ENCODE measurements around the gene REM1. TPM values are rescaled to one million over a fixed set of nuclear protein-coding genes. Genes with fewer than 3 reads are reported as not detected.
A peak's percentile ranks its signal among the peaks of the same experiment; 100 is the strongest.
"Not testable (repeated sequence)": the region's sequence is repeated elsewhere in the genome, so short reads cannot be mapped to it uniquely, and the experiment has no call there.

REM1 gene, protein sequence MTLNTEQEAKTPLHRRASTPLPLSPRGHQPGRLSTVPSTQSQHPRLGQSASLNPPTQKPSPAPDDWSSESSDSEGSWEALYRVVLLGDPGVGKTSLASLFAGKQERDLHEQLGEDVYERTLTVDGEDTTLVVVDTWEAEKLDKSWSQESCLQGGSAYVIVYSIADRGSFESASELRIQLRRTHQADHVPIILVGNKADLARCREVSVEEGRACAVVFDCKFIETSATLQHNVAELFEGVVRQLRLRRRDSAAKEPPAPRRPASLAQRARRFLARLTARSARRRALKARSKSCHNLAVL
- total RNA-seq = 1 to 10 TPM; 1.1 to 6.5 (median 2.4) TPM
- polyA plus RNA-seq = 1 to 10 TPM; 2.9 to 5.3 TPM
- long read RNA-seq, donor 1, transcript REM1-201 (5 exons, 1,665 nt) = major isoform, 8 of 13 reads
- long read RNA-seq, donor 1, partial matches to known transcripts = 1 of 13 reads
- long read RNA-seq, donor 1, other reads (novel, unspliced or antisense) = 4 of 13 reads
- long read RNA-seq, donor 2 = 0 reads
- long read RNA-seq, donor 3, partial matches to known transcripts = 2 of 5 reads
- long read RNA-seq, donor 3, other reads (novel, unspliced or antisense) = 1 of 5 reads

DNA sequence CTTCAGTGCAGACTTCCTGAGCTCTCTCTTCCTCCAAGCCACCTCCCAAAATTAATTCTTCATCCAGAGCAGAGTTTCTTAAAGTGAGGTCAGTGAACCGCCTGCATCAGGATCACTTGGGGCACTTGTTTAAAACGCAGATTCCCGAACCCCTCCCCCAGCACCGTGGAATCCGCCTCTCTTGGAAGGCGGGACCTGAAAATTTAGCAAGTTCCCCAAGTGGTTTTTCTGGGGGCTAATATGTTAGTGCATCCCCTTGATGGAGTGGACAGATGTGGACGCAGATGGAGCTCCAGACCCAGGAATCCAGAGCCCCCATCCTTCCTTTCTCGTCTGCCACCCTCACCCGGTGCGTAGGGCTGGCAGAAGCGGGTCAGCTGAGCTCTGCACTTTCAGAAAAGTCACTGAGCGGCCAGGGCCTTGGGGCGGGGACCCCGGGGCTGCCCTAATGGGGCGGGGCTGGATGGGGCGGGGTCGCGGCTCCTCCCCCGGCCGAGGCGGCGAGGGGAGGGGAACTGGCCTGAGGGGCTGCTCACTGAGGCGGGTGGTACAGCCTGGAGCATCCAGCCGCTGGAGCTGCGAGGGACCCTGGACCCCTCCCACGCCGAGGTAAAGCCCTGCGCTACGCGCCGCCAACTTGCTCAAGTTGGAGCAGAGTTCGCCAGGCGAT is at the start of gene REM1, which contains the start of gene DEFB124:
REM1 (plus strand) TSS at position 531 of the 670 bp plus-strand sequence. CDS start 1,158 bp downstream, outside the sequence.
DEFB124 (minus strand) TSS at position 370 of the 670 bp plus-strand sequence. CDS start 2,114 bp downstream, outside the sequence.
- peak in 3 of 5 donors; percentile 35 to 56 (median 50) for DNase-seq
- H3K27ac ChIP-seq = peak within 1 kb of the TSS; percentile 18 to 42
- TF ChIP-seq, protein P1, sequence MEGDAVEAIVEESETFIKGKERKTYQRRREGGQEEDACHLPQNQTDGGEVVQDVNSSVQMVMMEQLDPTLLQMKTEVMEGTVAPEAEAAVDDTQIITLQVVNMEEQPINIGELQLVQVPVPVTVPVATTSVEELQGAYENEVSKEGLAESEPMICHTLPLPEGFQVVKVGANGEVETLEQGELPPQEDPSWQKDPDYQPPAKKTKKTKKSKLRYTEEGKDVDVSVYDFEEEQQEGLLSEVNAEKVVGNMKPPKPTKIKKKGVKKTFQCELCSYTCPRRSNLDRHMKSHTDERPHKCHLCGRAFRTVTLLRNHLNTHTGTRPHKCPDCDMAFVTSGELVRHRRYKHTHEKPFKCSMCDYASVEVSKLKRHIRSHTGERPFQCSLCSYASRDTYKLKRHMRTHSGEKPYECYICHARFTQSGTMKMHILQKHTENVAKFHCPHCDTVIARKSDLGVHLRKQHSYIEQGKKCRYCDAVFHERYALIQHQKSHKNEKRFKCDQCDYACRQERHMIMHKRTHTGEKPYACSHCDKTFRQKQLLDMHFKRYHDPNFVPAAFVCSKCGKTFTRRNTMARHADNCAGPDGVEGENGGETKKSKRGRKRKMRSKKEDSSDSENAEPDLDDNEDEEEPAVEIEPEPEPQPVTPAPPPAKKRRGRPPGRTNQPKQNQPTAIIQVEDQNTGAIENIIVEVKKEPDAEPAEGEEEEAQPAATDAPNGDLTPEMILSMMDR (IDR thresholded peaks at IDR 0.05) = no peak
- TF ChIP-seq EP300 (IDR thresholded peaks at IDR 0.05) = no peak
- TF ChIP-seq POLR2A (IDR thresholded peaks at IDR 0.05) = no peak
- H3K36me3 ChIP-seq = no peaks in the 10 kb centered on the region
- no peaks in the 10 kb centered on the region for H3K27me3 ChIP-seq
- intact Hi-C loops (cut with DNase I) = no loop called here
- no peaks in the 10 kb centered on the region for H3K9me3 ChIP-seq
- WGBS, 3 donors = 3 to 5% (median 4%) methylated on average over 23 to 33 of the region's 33 CpGs
- H3K4me1 ChIP-seq (ENCODE audit: insufficient read depth) = peaks cover 2% of the 10 kb centered on the region
- peak within 1 kb of the TSS; percentile 43 for H3K4me3 ChIP-seq

DNA sequence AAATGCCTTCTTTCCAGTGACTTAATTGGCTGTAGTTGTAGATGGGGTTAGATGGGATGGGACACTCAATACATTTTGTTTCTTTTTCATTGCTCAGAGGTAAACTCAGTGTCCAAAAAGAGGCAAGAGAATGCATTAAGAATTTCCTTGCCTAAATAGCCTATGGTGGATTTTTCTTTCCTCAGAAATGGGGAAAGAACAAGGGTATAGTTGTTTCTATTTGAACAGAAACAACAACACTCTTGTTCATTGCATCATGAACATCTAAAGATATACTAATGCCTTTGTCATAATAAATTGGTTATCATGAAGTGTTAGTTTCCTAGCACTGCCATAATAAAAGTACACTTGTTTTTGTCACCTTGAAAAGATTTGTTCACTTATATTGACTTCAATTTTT is 49.3 kb upstream of the REM1 start:
- TF ChIP-seq EP300 (IDR thresholded peaks at IDR 0.05) (no peak), POLR2A (IDR thresholded peaks at IDR 0.05) (no peak)
- TF ChIP-seq, protein P1 (IDR thresholded peaks at IDR 0.05) = no peak
- H3K36me3 ChIP-seq = no peaks in the 10 kb centered on the region
- intact Hi-C loops (cut with DNase I) = no loop called here
- no peak overlapping the region for H3K4me3 ChIP-seq
- no peak for DNase-seq
- no peak overlapping the region for H3K27ac ChIP-seq
- no peaks in the 10 kb centered on the region for H3K9me3 ChIP-seq
- no peaks in the 10 kb centered on the region for H3K4me1 ChIP-seq (ENCODE audit: insufficient read depth)
- H3K27me3 ChIP-seq = no peaks in the 10 kb centered on the region

DNA sequence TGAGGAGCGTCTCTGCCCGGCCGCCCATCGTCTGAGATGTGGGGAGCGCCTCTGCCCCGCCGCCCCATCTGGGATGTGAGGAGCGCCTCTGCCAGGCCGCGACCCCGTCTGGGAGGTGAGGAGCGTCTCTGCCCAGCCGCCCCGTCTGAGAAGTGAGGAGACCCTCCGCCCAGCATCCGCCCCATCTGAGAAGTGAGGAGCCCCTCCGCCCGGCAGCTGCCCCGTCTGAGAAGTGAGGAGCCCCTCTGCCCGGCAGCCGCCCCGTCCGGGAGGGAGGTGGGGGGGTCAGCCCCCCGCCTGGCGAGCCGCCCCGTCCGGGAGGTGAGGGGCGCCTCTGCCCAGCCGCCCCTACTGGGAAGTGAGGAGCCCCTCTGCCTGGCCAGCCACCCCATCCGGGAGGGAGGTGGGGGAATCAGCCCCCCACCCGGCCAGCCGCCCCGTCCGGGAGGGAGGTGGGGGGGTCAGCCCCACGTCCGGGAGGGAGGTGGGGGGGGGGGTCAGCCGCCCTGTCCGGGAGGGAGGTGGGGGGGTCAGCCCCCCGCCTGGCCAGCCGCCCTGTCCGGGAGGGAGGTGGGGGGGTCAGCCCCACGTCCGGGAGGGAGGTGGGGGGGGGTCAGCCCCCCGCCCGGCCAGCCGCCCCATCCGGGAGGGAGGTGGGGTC is 48.1 kb upstream of the REM1 start:
- H3K4me1 ChIP-seq (ENCODE audit: insufficient read depth); H3K9me3 ChIP-seq; H3K27ac ChIP-seq; H3K27me3 ChIP-seq; DNase-seq; H3K4me3 ChIP-seq; intact Hi-C loops (cut with DNase I); H3K36me3 ChIP-seq: not testable (repeated sequence)
- WGBS, 3 donors = 89 to 91% methylated on average over 20 to 35 of the region's 48 CpGs; no CpG with 5 or more reads in 1 of the 3 donors

DNA sequence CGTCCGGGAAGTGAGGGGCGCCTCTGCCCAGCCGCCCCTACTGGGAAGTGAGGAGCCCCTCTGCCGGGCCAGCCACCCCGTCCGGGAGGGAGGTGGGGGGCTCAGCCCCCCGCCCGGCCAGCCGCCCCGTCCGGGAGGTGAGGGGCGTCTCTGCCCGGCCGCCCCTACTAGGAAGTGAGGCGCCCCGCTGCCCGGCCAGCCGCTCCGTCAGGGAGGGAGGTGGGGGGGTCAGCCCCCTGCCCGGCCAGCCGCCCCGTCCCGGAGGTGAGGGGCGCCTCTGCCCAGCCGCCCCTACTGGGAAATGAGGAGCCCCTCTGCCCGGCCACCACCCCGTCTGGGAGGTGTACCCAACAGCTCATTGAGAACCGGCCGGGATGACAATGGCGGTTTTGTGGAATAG is 47.5 kb upstream of the REM1 start:
- intact Hi-C loops (cut with DNase I); H3K27me3 ChIP-seq: not testable (repeated sequence)
- 94 to 96% (median 96%) methylated on average over 16 to 30 of the region's 31 CpGs for WGBS, 3 donors

DNA sequence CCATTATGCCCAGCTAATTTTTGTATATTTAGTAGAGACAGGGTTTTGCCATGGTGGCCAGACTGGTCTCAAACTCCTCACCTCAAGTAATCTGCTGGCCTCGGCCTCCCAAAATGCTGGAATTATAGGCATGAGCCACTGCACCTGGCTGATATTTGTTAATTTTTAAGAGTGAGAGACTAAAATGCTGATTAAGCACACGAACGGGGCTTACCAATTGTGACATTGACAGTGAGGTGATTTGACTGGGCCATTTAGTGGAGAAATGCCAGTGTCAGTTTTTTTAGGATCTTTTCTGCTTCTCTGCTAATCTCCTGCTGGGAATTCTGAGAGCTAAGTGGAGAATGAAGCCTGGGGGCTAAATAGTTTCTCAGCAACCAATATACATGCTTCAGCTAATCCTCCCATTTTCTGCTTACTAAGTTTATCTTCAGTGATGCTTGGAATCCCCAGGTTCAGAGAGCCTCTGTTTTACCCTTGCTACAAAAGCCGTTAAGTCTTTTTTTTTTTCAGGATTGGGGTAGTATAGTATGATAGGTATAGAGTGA is 44.4 kb upstream of the REM1 start:
- intact Hi-C loops (cut with DNase I) = no loop called here
- Histone ChIP-seq H3K27ac (no peak overlapping the region), H3K36me3 (no peaks in the 10 kb centered on the region), H3K27me3 (no peaks in the 10 kb centered on the region), H3K4me3 (no peak overlapping the region), H3K4me1 (ENCODE audit: insufficient read depth) (no peaks in the 10 kb centered on the region), H3K9me3 (no peaks in the 10 kb centered on the region)
- TF ChIP-seq, protein P1 (IDR thresholded peaks at IDR 0.05) = no peak
- TF ChIP-seq POLR2A (IDR thresholded peaks at IDR 0.05) (no peak), EP300 (IDR thresholded peaks at IDR 0.05) (no peak)
- WGBS, 3 donors = 54 to 66% (median 54%) methylated on average over 4 of the region's 4 CpGs
- DNase-seq = no peak

More for the DNA sequence above, 47.5 kb upstream of the REM1 start:
- H3K9me3 ChIP-seq; H3K4me3 ChIP-seq; H3K4me1 ChIP-seq (ENCODE audit: insufficient read depth); H3K36me3 ChIP-seq; H3K27ac ChIP-seq; DNase-seq: not testable (repeated sequence)

Data from ovary (tissue), 10 donors.